ENCODE measurements around the gene TOX2. TPM values are rescaled to one million over a fixed set of nuclear protein-coding genes. Genes with fewer than 3 reads are reported as not detected.

Gene TOX2
- total RNA-seq, 2 experiments from 2014 or later: 0.23 TPM; not detected in 1

DNA sequence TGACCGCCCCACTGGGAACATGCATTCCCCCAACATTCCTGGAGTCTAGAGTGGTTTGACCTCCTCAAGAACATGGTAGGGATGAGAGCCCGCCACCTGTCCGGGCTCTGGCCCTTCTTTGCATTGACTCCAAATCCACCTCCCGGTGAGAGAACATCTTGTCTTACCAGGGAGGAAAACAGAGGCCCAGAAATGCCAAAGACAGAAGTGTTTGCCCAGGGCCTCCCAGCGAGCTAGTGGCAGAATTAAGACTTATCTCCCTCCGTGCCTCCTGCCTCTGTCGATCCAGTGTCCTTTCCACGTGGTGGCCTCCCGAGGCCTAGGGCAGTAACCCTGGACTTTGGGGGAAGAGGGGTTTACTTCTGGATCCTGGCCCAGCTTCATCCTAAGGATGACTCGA is 137.5 kb downstream of the TOX2 start:
- BruUV-seq (replicated peaks): no TSS peak
- ChIA-PET CTCF (ENCODE audit: unreplicated experiment) (no interaction called here), POLR2A (no interaction called here)
- H3K27ac ChIP-seq (ENCODE audit: low read depth, low read length, poor library complexity, severe bottlenecking): no peak overlapping the region
- H3K36me3 ChIP-seq (ENCODE audit: insufficient read depth, low read length): no peaks in the 10 kb centered on the region
- no peaks in the 10 kb centered on the region for H3K79me2 ChIP-seq (ENCODE audit: insufficient read depth, low read depth, low read length)
- no peaks in the 10 kb centered on the region for H3K9me2 ChIP-seq (ENCODE audit: insufficient read depth, low read length)
- no peaks in the 10 kb centered on the region for H3K4me1 ChIP-seq (ENCODE audit: insufficient read depth, low read length, poor library complexity, severe bottlenecking)
- H4K20me1 ChIP-seq (ENCODE audit: insufficient read depth, low read length): no peaks in the 10 kb centered on the region
- DNase-seq (ENCODE audit: low spot score): no peak
- no peak overlapping the region for H3K4me3 ChIP-seq (ENCODE audit: low read depth, low read length, poor library complexity, severe bottlenecking)
- intact Hi-C loops (cut with micrococcal nuclease; ENCODE audit: unreplicated experiment): no loop called here
- TF ChIP-seq EZH2phosphoT487 (IDR thresholded peaks at IDR 0.05; ENCODE audit: borderline replicate concordance, low read depth, low read length) (no peak), CTCF (conservative IDR thresholded peaks at IDR 0.05; ENCODE audit: low read length) (no peak)
- H3K9me3 ChIP-seq (ENCODE audit: low read length): no peaks in the 10 kb centered on the region
- H3K4me2 ChIP-seq (ENCODE audit: low read length): no peak overlapping the region
- no peak overlapping the region for H2AFZ ChIP-seq (ENCODE audit: low read length)

- ChIA-PET CTCF (ENCODE audit: unreplicated experiment) (no interaction called here), POLR2A (no interaction called here)
- Histone ChIP-seq H3K9me2 (ENCODE audit: insufficient read depth, low read length) (no peaks in the 10 kb centered on the region), H3K79me2 (ENCODE audit: insufficient read depth, low read depth, low read length) (no peaks in the 10 kb centered on the region), H4K20me1 (ENCODE audit: insufficient read depth, low read length) (no peaks in the 10 kb centered on the region), H3K4me3 (ENCODE audit: low read depth, low read length, poor library complexity, severe bottlenecking) (no peak overlapping the region), H3K9me3 (ENCODE audit: low read length) (no peaks in the 10 kb centered on the region), H3K4me2 (ENCODE audit: low read length) (no peak overlapping the region), H3K4me1 (ENCODE audit: insufficient read depth, low read length, poor library complexity, severe bottlenecking) (no peaks in the 10 kb centered on the region), H3K36me3 (ENCODE audit: insufficient read depth, low read length) (no peaks in the 10 kb centered on the region), H2AFZ (ENCODE audit: low read length) (no peak overlapping the region), H3K27ac (ENCODE audit: low read depth, low read length, poor library complexity, severe bottlenecking) (no peak overlapping the region)
- TF ChIP-seq EZH2phosphoT487 (IDR thresholded peaks at IDR 0.05; ENCODE audit: borderline replicate concordance, low read depth, low read length) (no peak), CTCF (conservative IDR thresholded peaks at IDR 0.05; ENCODE audit: low read length) (no peak)
- BruUV-seq (replicated peaks): no TSS peak
- no peak for DNase-seq (ENCODE audit: low spot score)
- intact Hi-C loops (cut with micrococcal nuclease; ENCODE audit: unreplicated experiment): no loop called here
Observed at GRCh38 chr20:44053046-44053445, 138.4 kb downstream of the TOX2 start.

DNA sequence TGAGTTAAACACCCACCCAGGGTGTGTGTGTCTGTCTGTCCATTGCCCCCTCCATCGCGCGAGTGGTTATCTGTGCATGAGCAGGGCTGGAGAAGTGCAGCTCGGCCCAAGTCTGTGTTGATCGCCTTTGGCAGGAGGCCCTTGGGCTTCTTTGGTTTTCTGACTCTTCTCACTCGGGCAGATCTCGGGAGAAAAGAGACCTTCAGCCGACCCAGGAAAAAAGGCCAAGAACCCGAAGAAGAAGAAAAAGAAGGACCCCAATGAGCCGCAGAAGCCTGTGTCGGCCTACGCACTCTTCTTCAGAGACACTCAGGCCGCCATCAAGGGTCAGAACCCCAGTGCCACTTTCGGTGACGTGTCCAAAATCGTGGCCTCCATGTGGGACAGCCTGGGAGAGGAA is 139.5 kb downstream of the TOX2 start:
- Histone ChIP-seq H3K4me1 (ENCODE audit: insufficient read depth, low read length, poor library complexity, severe bottlenecking) (no peaks in the 10 kb centered on the region), H3K79me2 (ENCODE audit: insufficient read depth, low read depth, low read length) (no peaks in the 10 kb centered on the region), H3K4me3 (ENCODE audit: low read depth, low read length, poor library complexity, severe bottlenecking) (no peak overlapping the region), H3K36me3 (ENCODE audit: insufficient read depth, low read length) (no peaks in the 10 kb centered on the region), H3K9me2 (ENCODE audit: insufficient read depth, low read length) (no peaks in the 10 kb centered on the region), H3K27ac (ENCODE audit: low read depth, low read length, poor library complexity, severe bottlenecking) (no peak overlapping the region), H3K9me3 (ENCODE audit: low read length) (no peaks in the 10 kb centered on the region), H2AFZ (ENCODE audit: low read length) (no peak overlapping the region), H4K20me1 (ENCODE audit: insufficient read depth, low read length) (no peaks in the 10 kb centered on the region), H3K4me2 (ENCODE audit: low read length) (no peak overlapping the region)
- ChIA-PET CTCF (ENCODE audit: unreplicated experiment) (no interaction called here), POLR2A (no interaction called here)
- DNase-seq (ENCODE audit: low spot score): no peak
- intact Hi-C loops (cut with micrococcal nuclease; ENCODE audit: unreplicated experiment): no loop called here
- no TSS peak for BruUV-seq (replicated peaks)
- TF ChIP-seq EZH2phosphoT487 (IDR thresholded peaks at IDR 0.05; ENCODE audit: borderline replicate concordance, low read depth, low read length) (no peak), CTCF (conservative IDR thresholded peaks at IDR 0.05; ENCODE audit: low read length) (no peak)
